KOPT-K1 (cell line): Measurements from ENCODE around the gene APOBEC3C.
A peak's percentile ranks its signal among the peaks of the same experiment; 100 is the strongest.
"Not testable (repeated sequence)": the region's sequence is repeated elsewhere in the genome, so short reads cannot be mapped to it uniquely, and the experiment has no call there.

ENCODE experiments used
- H3K27ac ChIP-seq: fragments of 200-600 bp; sonication (generic); 2 replicates; pipeline ENCODE4 v1.5.1; 2016; ENCODE audit warnings: antibody characterized with exemption, mild to moderate bottlenecking, low read depth, low read length; ENCODE audit not compliant: poor library complexity, severe bottlenecking
- H3K36me3 ChIP-seq: fragments of 200-600 bp; sonication (generic); 2 replicates; pipeline ENCODE4 v1.5.1; 2017; ENCODE audit warnings: antibody characterized with exemption, mild to moderate bottlenecking, low read length, moderate library complexity; ENCODE audit not compliant: insufficient read depth
- H3K9me3 ChIP-seq: fragments of 200-600 bp; sonication (generic); 2 replicates; pipeline ENCODE4 v1.5.1; 2017; ENCODE audit warnings: antibody characterized with exemption, low read length, mild to moderate bottlenecking; ENCODE audit not compliant: insufficient read depth, poor library complexity, severe bottlenecking

APOBEC3C gene

GRCh38 chr22:39027717-39028116 is 13.7 kb downstream of the APOBEC3C start:
- Histone ChIP-seq H3K9me3 (no peaks in the 10 kb centered on the region), H3K36me3 (peaks cover 35% of the 10 kb centered on the region), H3K27ac (no peak overlapping the region)

- Histone ChIP-seq H3K27ac (no peak overlapping the region), H3K36me3 (peaks cover 37% of the 10 kb centered on the region), H3K9me3 (no peaks in the 10 kb centered on the region)
Measured at GRCh38 chr22:39028281-39028680, 14.2 kb downstream of the APOBEC3C start.

GRCh38 chr22:39029227-39029626 is 15.2 kb downstream of the APOBEC3C start:
- H3K27ac ChIP-seq: no peak overlapping the region
- H3K36me3 ChIP-seq: peaks cover 30% of the 10 kb centered on the region
- no peaks in the 10 kb centered on the region for H3K9me3 ChIP-seq

GRCh38 chr22:39030705-39031104 is 16.6 kb downstream of the APOBEC3C start:
- Histone ChIP-seq H3K27ac (no peak overlapping the region), H3K9me3 (no peaks in the 10 kb centered on the region), H3K36me3 (peaks cover 26% of the 10 kb centered on the region; the same call in 1 of the 2 replicates)

- not testable (repeated sequence) for H3K27ac ChIP-seq, H3K9me3 ChIP-seq
Measured at GRCh38 chr22:39031434-39032295, 17.6 kb downstream of the APOBEC3C start.

GRCh38 chr22:39037071-39037470 is 23.0 kb downstream of the APOBEC3C start:
- peak overlapping the region; percentile 2 for H3K27ac ChIP-seq
- not testable (repeated sequence) for H3K9me3 ChIP-seq

More at GRCh38 chr22:39031434-39032295, 17.6 kb downstream of the APOBEC3C start:
- peaks cover 20% of the 10 kb centered on the region; the same call in 1 of the 2 replicates for H3K36me3 ChIP-seq

GRCh38 chr22:39039306-39040126 is 25.5 kb downstream of the APOBEC3C start:
- Histone ChIP-seq H3K9me3 (no peaks in the 10 kb centered on the region), H3K27ac (peak overlapping the region; percentile 74), H3K36me3 (peaks cover 9% of the 10 kb centered on the region; the same call in 1 of the 2 replicates)

More at GRCh38 chr22:39037071-39037470, 23.0 kb downstream of the APOBEC3C start:
- peaks cover 12% of the 10 kb centered on the region; the same call in 1 of the 2 replicates for H3K36me3 ChIP-seq

GRCh38 chr22:39040155-39040537 is 26.1 kb downstream of the APOBEC3C start:
- peak overlapping the region; percentile 74 for H3K27ac ChIP-seq
- peaks cover 11% of the 10 kb centered on the region; the same call in 1 of the 2 replicates for H3K36me3 ChIP-seq

GRCh38 chr22:39040538-39041296 is 26.7 kb downstream of the APOBEC3C start, which contains the start of gene APOBEC3F:
Gene APOBEC3F (plus strand): TSS chr22:39040864. CDS start chr22:39040961, 97 bp downstream.
- H3K27ac ChIP-seq: peak within 1 kb of the TSS; percentile 74

More at GRCh38 chr22:39040155-39040537, 26.1 kb downstream of the APOBEC3C start:
- H3K9me3 ChIP-seq: not testable (repeated sequence)

GRCh38 chr22:39041908-39042307 is 27.9 kb downstream of the APOBEC3C start:
- Histone ChIP-seq H3K9me3 (no peaks in the 10 kb centered on the region), H3K36me3 (peaks cover 21% of the 10 kb centered on the region; the same call in 1 of the 2 replicates), H3K27ac (peak overlapping the region; percentile 74)

More at GRCh38 chr22:39040538-39041296, 26.7 kb downstream of the APOBEC3C start, which contains the start of gene APOBEC3F:
- not testable (repeated sequence) for H3K9me3 ChIP-seq
- H3K36me3 ChIP-seq: peaks cover 17% of the 10 kb centered on the region; the same call in 1 of the 2 replicates

GRCh38 chr22:39043063-39043462 is 29.0 kb downstream of the APOBEC3C start:
- H3K36me3 ChIP-seq: peaks cover 21% of the 10 kb centered on the region; the same call in 1 of the 2 replicates
- not testable (repeated sequence) for H3K9me3 ChIP-seq, H3K27ac ChIP-seq

GRCh38 chr22:39045136-39045535 is 31.1 kb downstream of the APOBEC3C start:
- peaks cover 21% of the 10 kb centered on the region; the same call in 1 of the 2 replicates for H3K36me3 ChIP-seq
- H3K9me3 ChIP-seq: not testable (repeated sequence)

GRCh38 chr22:39049486-39049885 is 35.4 kb downstream of the APOBEC3C start:
- H3K36me3 ChIP-seq: peaks cover 12% of the 10 kb centered on the region; the same call in 1 of the 2 replicates
- not testable (repeated sequence) for H3K27ac ChIP-seq, H3K9me3 ChIP-seq

More at GRCh38 chr22:39045136-39045535, 31.1 kb downstream of the APOBEC3C start:
- not testable (repeated sequence) for H3K27ac ChIP-seq

- H3K36me3 ChIP-seq, H3K27ac ChIP-seq: not testable (repeated sequence)
- H3K9me3 ChIP-seq: peaks cover 11% of the 10 kb centered on the region
Measured at GRCh38 chr22:39051844-39052495, 37.9 kb downstream of the APOBEC3C start.
